GM21367 (cell line): ENCODE results near the gene ZCCHC7.
"Not testable (repeated sequence)": the region's sequence is repeated elsewhere in the genome, so short reads cannot be mapped to it uniquely, and the experiment has no call there.

Experiments used
- ATAC-seq: cut with Tn5 transposase; IDR thresholded peaks from one replicate; pipeline ENCODE4 v1.9.1; 2021; ENCODE audit not compliant: unreplicated experiment

ZCCHC7 gene

GRCh38 chr9:37203456-37203855 lies 83.1 kb downstream of the ZCCHC7 start:
- ATAC-seq = not testable (repeated sequence)

- ATAC-seq = no peak
Observed at GRCh38 chr9:37206121-37206620, 85.8 kb downstream of the ZCCHC7 start.

- no peak for ATAC-seq
Observed at GRCh38 chr9:37209431-37210386, 89.3 kb downstream of the ZCCHC7 start.

GRCh38 chr9:37210737-37211523 lies 90.6 kb downstream of the ZCCHC7 start:
- no peak for ATAC-seq

- ATAC-seq = no peak
Observed at GRCh38 chr9:37212435-37212834, 92.1 kb downstream of the ZCCHC7 start.

GRCh38 chr9:37215381-37215780 lies 95.0 kb downstream of the ZCCHC7 start:
- ATAC-seq = no peak

GRCh38 chr9:37215830-37216229 lies 95.5 kb downstream of the ZCCHC7 start:
- no peak for ATAC-seq

GRCh38 chr9:37217161-37217560 lies 96.8 kb downstream of the ZCCHC7 start:
- ATAC-seq = no peak

- no peak for ATAC-seq
Observed at GRCh38 chr9:37218800-37219425, 98.5 kb downstream of the ZCCHC7 start.

GRCh38 chr9:37220971-37221370 lies 100.6 kb downstream of the ZCCHC7 start:
- no peak for ATAC-seq

GRCh38 chr9:37221489-37222106 lies 101.2 kb downstream of the ZCCHC7 start:
- ATAC-seq = no peak

GRCh38 chr9:37229455-37229854 lies 109.1 kb downstream of the ZCCHC7 start:
- ATAC-seq = no peak

GRCh38 chr9:37229882-37230482 lies 109.6 kb downstream of the ZCCHC7 start:
- no peak for ATAC-seq

- ATAC-seq = no peak
Observed at GRCh38 chr9:37236822-37237221, 116.4 kb downstream of the ZCCHC7 start.

- ATAC-seq = no peak
Observed at GRCh38 chr9:37238122-37238521, 117.7 kb downstream of the ZCCHC7 start.

GRCh38 chr9:37239224-37239859 lies 119.0 kb downstream of the ZCCHC7 start:
- ATAC-seq = no peak

GRCh38 chr9:37239921-37240320 lies 119.5 kb downstream of the ZCCHC7 start:
- ATAC-seq = no peak

GRCh38 chr9:37241340-37241739 lies 121.0 kb downstream of the ZCCHC7 start:
- ATAC-seq = no peak

GRCh38 chr9:37242089-37242488 lies 121.7 kb downstream of the ZCCHC7 start:
- ATAC-seq = no peak
